GM12872 (cell line): ENCODE measurements around the gene TIMM29.

Experiments
- CTCF ChIP-seq: IDR thresholded peaks from 3 replicates; pipeline ENCODE4 v1.5.1; 2011; ENCODE audit warnings: low read depth, mild to moderate bottlenecking, low read length, moderate library complexity; ENCODE audit not compliant: insufficient read depth

The TIMM29 gene

GRCh38 chr19:10896851-10897526 lies 31.6 kb upstream of the TIMM29 start:
- TF ChIP-seq CTCF, result no peak

- no peak for TF ChIP-seq CTCF
Measured at GRCh38 chr19:10898633-10899032, 30.0 kb upstream of the TIMM29 start.

- no peak for TF ChIP-seq CTCF
Measured at GRCh38 chr19:10899151-10899653, 29.4 kb upstream of the TIMM29 start.

- no peak for TF ChIP-seq CTCF
Measured at GRCh38 chr19:10907925-10908324, 20.7 kb upstream of the TIMM29 start.

GRCh38 chr19:10908380-10908960 lies 20.1 kb upstream of the TIMM29 start:
- TF ChIP-seq CTCF, result no peak

- TF ChIP-seq CTCF, result no peak
Measured at GRCh38 chr19:10911579-10912363, 16.8 kb upstream of the TIMM29 start.

- no peak for TF ChIP-seq CTCF
Measured at GRCh38 chr19:10912619-10913018, 16.0 kb upstream of the TIMM29 start.
